Femur (tissue), 1 donor: Measurements from ENCODE around the gene MAST1.
"Not testable (repeated sequence)": the region's sequence is repeated elsewhere in the genome, so short reads cannot be mapped to it uniquely, and the experiment has no call there.

Experiments
- DNase-seq: peaks from one replicate; pipeline ENCODE4 v3.0.0-alpha.2; 2017

Gene MAST1

GRCh38 chr19:12899891-12900518 lies 61.7 kb downstream of the MAST1 start:
- DNase-seq, result no peak

GRCh38 chr19:12907166-12907565 lies 68.9 kb downstream of the MAST1 start:
- DNase-seq, result no peak

- no peak for DNase-seq
Observed at GRCh38 chr19:12912571-12912970, 74.3 kb downstream of the MAST1 start.

- DNase-seq, result peak; percentile 86
Observed at GRCh38 chr19:12913011-12913561, 74.8 kb downstream of the MAST1 start.

GRCh38 chr19:12913851-12914690 lies 75.8 kb downstream of the MAST1 start:
- peak; percentile 69 for DNase-seq

GRCh38 chr19:12915860-12916259 lies 77.5 kb downstream of the MAST1 start:
- not testable (repeated sequence) for DNase-seq

- no peak for DNase-seq
Observed at GRCh38 chr19:12918253-12918652, 79.9 kb downstream of the MAST1 start.

GRCh38 chr19:12921047-12921446 lies 82.7 kb downstream of the MAST1 start:
- no peak for DNase-seq

GRCh38 chr19:12922959-12923358 lies 84.6 kb downstream of the MAST1 start:
- no peak for DNase-seq
